AG04450 (cell line): Measurements from ENCODE around the gene CD46. TPM values are rescaled to one million over a fixed set of nuclear protein-coding genes. Genes with fewer than 3 reads are reported as not detected.

Experiments used
- CTCF ChIA-PET: fragments of 300-600, 350-600 bp; formaldehyde crosslinking; extraction: SDS; loops from one replicate; lab custom pipeline; 2022; ENCODE audit warnings: antibody characterized with exemption, inconsistent platforms; lab: Charles Lee
- POLR2A ChIA-PET: fragments of 350-600 bp; formaldehyde crosslinking; extraction: SDS; loops from one replicate; lab custom pipeline; 2021; ENCODE audit warnings: antibody characterized with exemption, inconsistent platforms; lab: Yijun Ruan, JAX
- DNase-seq: peaks from one replicate; pipeline ENCODE4 v3.0.0-alpha.2; 2011; ENCODE audit warnings: low read depth, low spot score
- H3K27ac ChIP-seq: one replicate; pipeline ENCODE4 v1.5.1; 2012; ENCODE audit warnings: low read depth, low read length, control low read depth
- H3K27me3 ChIP-seq: one replicate; pipeline ENCODE4 v1.6.0; 2012; ENCODE audit warnings: low read length; ENCODE audit not compliant: control insufficient read depth, insufficient read depth
- H3K4me3 ChIP-seq: 2 replicates; pipeline ENCODE4 v1.5.1; 2011; ENCODE audit warnings: mild to moderate bottlenecking, low read depth, low read length, control low read depth
- H3K9me3 ChIP-seq: 2 replicates; pipeline ENCODE4 v1.5.1; 2012; ENCODE audit warnings: low read length; ENCODE audit not compliant: control insufficient read depth, insufficient read depth
- CTCF ChIP-seq: IDR thresholded peaks from 2 replicates; pipeline ENCODE4 v1.5.1; 2011; ENCODE audit warnings: low read depth, low read length, control low read depth, inconsistent platforms
- polyA plus RNA-seq: library from polyadenylated mRNA; depleted of rRNA; stranded (reverse); fragments of >200 nt; gene quantifications from 2 replicates; pipeline ENCODE4 v1.2.3, GENCODE V29; 2011

The CD46 gene
- polyA plus RNA-seq, 1 experiment: 148 TPM

- no peak for DNase-seq
- Histone ChIP-seq H3K27ac (no peak overlapping the region), H3K9me3 (no peaks in the 10 kb centered on the region; the same call in 1 of the 2 replicates), H3K4me3 (no peak overlapping the region), H3K27me3 (no peaks in the 10 kb centered on the region)
- TF ChIP-seq CTCF: no peak
- CTCF ChIA-PET: interaction anchor here (0.5 to 3.7 kb wide), 2 partner anchors 77 to 155 kb away, joined by 5 to 12 read pairs; no protein-coding TSS in a partner anchor
- POLR2A ChIA-PET: no interaction called here
These were observed 56.5 kb downstream of the CD46 start for GRCh38 chr1:207808322-207808705.

DNA sequence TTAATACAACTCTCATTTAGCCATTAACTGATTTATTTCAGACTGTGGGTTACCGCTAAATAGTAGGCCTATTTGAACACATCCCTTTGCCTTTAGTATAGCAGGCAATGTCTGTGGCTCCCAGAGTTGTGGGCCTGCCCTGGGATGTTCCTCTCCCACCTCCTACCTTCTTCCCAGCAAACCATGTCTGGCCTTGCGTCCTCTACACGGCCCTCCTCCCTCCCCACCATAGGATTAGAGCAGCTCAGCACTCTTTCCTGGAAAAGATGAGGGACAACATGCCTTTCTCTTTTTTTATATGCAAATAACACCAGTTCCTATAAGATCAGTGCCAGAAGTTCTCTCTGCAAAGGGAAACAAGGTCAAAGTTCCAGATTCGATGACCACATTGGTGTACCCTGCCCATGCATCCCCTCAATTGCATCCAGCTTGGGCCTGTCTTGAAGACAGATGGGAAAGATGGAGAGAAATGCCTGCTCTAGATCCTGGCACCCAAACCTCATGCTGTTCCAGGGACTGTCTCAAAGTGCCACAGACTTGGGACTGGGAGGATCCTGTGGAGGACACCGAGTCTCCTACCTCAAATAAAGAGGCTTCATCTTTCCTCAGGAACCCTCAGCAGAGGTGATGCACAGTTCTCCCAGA, 57.2 kb downstream of the CD46 start:
- no peak for TF ChIP-seq CTCF
- H3K4me3 ChIP-seq: no peak overlapping the region
- POLR2A ChIA-PET: no interaction called here
- H3K27me3 ChIP-seq: no peaks in the 10 kb centered on the region
- CTCF ChIA-PET: interaction anchor here (3.7 kb wide), 2 partner anchors 12 to 76 kb away, joined by 12 to 23 read pairs; no protein-coding TSS in a partner anchor
- H3K27ac ChIP-seq: no peak overlapping the region
- DNase-seq: no peak
- no peaks in the 10 kb centered on the region; the same call in 1 of the 2 replicates for H3K9me3 ChIP-seq

- POLR2A ChIA-PET: interaction anchor here (1.7 kb wide), 1 partner anchor 14 kb away, joined by 3 read pairs; no protein-coding TSS in a partner anchor
- Histone ChIP-seq H3K4me3 (no peak overlapping the region), H3K9me3 (no peaks in the 10 kb centered on the region; the same call in 1 of the 2 replicates), H3K27me3 (no peaks in the 10 kb centered on the region), H3K27ac (no peak overlapping the region)
- TF ChIP-seq CTCF: no peak
- CTCF ChIA-PET: interaction anchor here (1.2 to 3.7 kb wide), 7 partner anchors 13 to 435 kb away, joined by 3 to 26 read pairs (median 10); no protein-coding TSS in a partner anchor
- DNase-seq: no peak
These were observed 58.3 kb downstream of the CD46 start for GRCh38 chr1:207810173-207810572.

- CTCF ChIA-PET: interaction anchor here (1.2 to 3.7 kb wide), 8 partner anchors 13 to 434 kb away, joined by 3 to 26 read pairs (median 7); no protein-coding TSS in a partner anchor
- Histone ChIP-seq H3K27ac (no peak overlapping the region), H3K4me3 (no peak overlapping the region), H3K9me3 (no peaks in the 10 kb centered on the region; the same call in 1 of the 2 replicates), H3K27me3 (no peaks in the 10 kb centered on the region)
- TF ChIP-seq CTCF: no peak
- POLR2A ChIA-PET: interaction anchor here (1.7 kb wide), 1 partner anchor 13 kb away, joined by 3 read pairs; no protein-coding TSS in a partner anchor
- no peak for DNase-seq
These were observed 58.9 kb downstream of the CD46 start for GRCh38 chr1:207810606-207811295.
